Measurements from ENCODE around the gene NMU. TPM values are rescaled to one million over a fixed set of nuclear protein-coding genes. Genes with fewer than 3 reads are reported as not detected.

Gene NMU
- total and polyA plus RNA-seq, 9 of the 15 experiments (the other 6 are each of a cell fraction or from before 2014, with no cell fraction given): 73.8 to 846 (median 599) TPM

DNA sequence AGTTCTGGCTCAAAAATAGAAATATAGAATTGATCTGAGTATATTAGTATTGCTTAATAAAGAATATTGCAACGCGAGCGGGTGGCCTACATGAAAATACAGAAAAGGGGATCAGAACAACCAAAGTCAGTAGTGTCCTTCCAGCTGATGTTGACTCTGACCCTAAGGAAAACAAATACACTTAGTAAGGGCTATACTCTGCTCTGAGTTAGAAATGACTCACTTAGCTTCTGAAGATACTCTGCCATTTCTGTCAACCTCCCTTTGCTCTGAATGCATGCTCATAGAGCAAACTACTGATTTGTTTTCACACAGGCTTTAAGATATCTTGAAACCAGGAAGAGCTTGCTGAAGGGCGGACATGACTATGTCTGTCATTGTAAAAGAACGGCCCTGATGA is 22.6 kb upstream of the NMU start:
- H3K36me3 ChIP-seq (ENCODE audit: control insufficient read depth, insufficient read depth, low read length): no peaks in the 10 kb centered on the region
- H3K79me2 ChIP-seq (ENCODE audit: control insufficient read depth, insufficient read depth, low read length): no peaks in the 10 kb centered on the region
- no peak for TF ChIP-seq SMAD1 (IDR thresholded peaks at IDR 0.05; ENCODE audit: low read depth, low read length, partially characterized antibody)
- TF ChIP-seq NCOR1 (IDR thresholded peaks at IDR 0.05): no peak
- no peak for TF ChIP-seq RBM17 (IDR thresholded peaks at IDR 0.05; ENCODE audit: borderline replicate concordance, low read depth, low read length)
- TF ChIP-seq FOSL1 (tag; conservative IDR thresholded peaks at IDR 0.05): peak; percentile 70
- TF ChIP-seq JUND (IDR thresholded peaks at IDR 0.05; ENCODE audit: borderline replicate concordance, low read depth, low read length): 0 out of 2 replicates have a peak, but pooled peaks have one; percentile 27
- no peak for TF ChIP-seq JUND (tag; IDR thresholded peaks at IDR 0.05; ENCODE audit: borderline replicate concordance, low read depth, low read length)
- TF ChIP-seq, protein P1, sequence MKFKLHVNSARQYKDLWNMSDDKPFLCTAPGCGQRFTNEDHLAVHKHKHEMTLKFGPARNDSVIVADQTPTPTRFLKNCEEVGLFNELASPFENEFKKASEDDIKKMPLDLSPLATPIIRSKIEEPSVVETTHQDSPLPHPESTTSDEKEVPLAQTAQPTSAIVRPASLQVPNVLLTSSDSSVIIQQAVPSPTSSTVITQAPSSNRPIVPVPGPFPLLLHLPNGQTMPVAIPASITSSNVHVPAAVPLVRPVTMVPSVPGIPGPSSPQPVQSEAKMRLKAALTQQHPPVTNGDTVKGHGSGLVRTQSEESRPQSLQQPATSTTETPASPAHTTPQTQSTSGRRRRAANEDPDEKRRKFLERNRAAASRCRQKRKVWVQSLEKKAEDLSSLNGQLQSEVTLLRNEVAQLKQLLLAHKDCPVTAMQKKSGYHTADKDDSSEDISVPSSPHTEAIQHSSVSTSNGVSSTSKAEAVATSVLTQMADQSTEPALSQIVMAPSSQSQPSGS (CRISPR knock-in tag; IDR thresholded peaks at IDR 0.05): no peak
- no peak for TF ChIP-seq ELF2 (CRISPR knock-in tag; IDR thresholded peaks at IDR 0.05)
- peaks cover 3 to 9% of the 10 kb centered on the region in 2 experiments; a peak in 3 of 5 replicates for H3K4me1 ChIP-seq (replicated peaks in 1 of 2; ENCODE audit: control insufficient read depth in 2 of 2, insufficient read depth in 2 of 2, low read length in 2 of 2)
- ChIA-PET POLR2A (interaction anchor here (1.0 kb wide), 1 partner anchor 11 kb away, joined by 3 read pairs; no protein-coding TSS in a partner anchor), CTCF (ENCODE audit: low intra/inter-chr PET ratio) (interaction anchor here (0.5 kb wide), 1 partner anchor 22 kb away, joined by 4 read pairs; no protein-coding TSS in a partner anchor)
- H3K4me3 ChIP-seq: no peak overlapping the region
- H2AFZ ChIP-seq (ENCODE audit: low read depth, low read length): peak overlapping the region; percentile 49; the same call in 1 of the 2 replicates
- no peaks in the 10 kb centered on the region for H3K9me3 ChIP-seq (replicated peaks; ENCODE audit: control insufficient read depth, insufficient read depth, low read depth, low read length)
- 85% methylated on average over 5 of the region's 5 CpGs for WGBS (ENCODE audit: insufficient coverage, low coverage, missing lambda C conversion rate)
- DNase-seq (ENCODE audit: extremely low read depth in 1 of 4, low spot score in 3 of 4): no peak
- no peak overlapping the region for H3K4me2 ChIP-seq (ENCODE audit: insufficient read depth, low read length)
- no TSS peak for BruUV-seq (replicated peaks)
- H3K9ac ChIP-seq (ENCODE audit: insufficient read depth in 1 of 2, low read depth in 2 of 2, low read length in 2 of 2): no peak overlapping the region
- H3K9me1 ChIP-seq (ENCODE audit: control insufficient read depth, insufficient read depth, low read length): no peaks in the 10 kb centered on the region
- no peak overlapping the region for H3K27ac ChIP-seq (ENCODE audit: extremely low read depth, low read depth, low read length)
- H3K27me3 ChIP-seq (ENCODE audit: control insufficient read depth in 2 of 2, insufficient read depth in 2 of 2, low read length in 2 of 2): no peaks in the 10 kb centered on the region
- FAIRE-seq: no peak
- H4K20me1 ChIP-seq (replicated peaks; ENCODE audit: control insufficient read depth, insufficient read depth, low read length): no peaks in the 10 kb centered on the region
- intact Hi-C loops (cut with micrococcal nuclease): no loop called here
- ATAC-seq: no peak
- in situ Hi-C loops (cut with MboI): no loop called here

All from K562 (cell line).